ENCODE results near the gene ABCG8.

The ABCG8 gene

GRCh38 chr2:43925431-43925830 is 86.7 kb downstream of the ABCG8 start:
- DNase-seq (ENCODE audit: low read depth): no peak

- DNase-seq (ENCODE audit: low read depth): no peak
These were observed 88.7 kb downstream of the ABCG8 start for GRCh38 chr2:43927442-43927841.

GRCh38 chr2:43931293-43931692 is 92.5 kb downstream of the ABCG8 start:
- DNase-seq (ENCODE audit: low read depth): no peak
